ENCODE results near the gene ASAP2. TPM values are rescaled to one million over a fixed set of nuclear protein-coding genes. Genes with fewer than 3 reads are reported as not detected.

The ASAP2 gene
- total RNA-seq, 1 experiment from 2014 or later: 25.2 TPM

DNA sequence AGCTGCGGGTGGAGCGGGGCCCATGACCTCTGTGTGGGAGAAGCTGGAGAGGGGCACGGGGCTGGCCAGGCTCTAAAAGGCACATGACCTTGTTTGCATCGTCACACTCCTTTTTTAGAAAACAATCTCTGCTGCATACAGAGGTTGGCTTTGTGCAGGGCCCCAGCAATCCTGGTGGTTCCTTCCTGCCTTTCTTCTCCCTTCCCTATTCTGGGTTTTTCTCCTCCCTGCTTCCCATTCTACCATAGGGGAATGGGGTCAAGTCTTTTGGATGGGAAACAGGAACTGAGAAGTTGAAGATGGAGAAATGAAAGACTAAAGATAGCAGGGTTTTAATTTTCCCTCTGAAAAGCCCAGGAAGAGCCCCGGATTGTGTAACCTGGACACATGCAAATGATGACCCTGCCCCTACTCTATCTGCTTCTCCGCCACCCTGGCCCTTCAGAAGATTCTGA lies 53.9 kb downstream of the ASAP2 start:
- Histone ChIP-seq H4K20me1 (ENCODE audit: low read length) (peaks cover 13% of the 10 kb centered on the region; the same call in 1 of the 2 replicates), H3K27me3 (ENCODE audit: low read length) (no peaks in the 10 kb centered on the region), H2AFZ (ENCODE audit: low read length) (no peak overlapping the region), H3K9ac (ENCODE audit: low read length) (no peak overlapping the region), H3K9me3 (ENCODE audit: low read length) (no peaks in the 10 kb centered on the region), H3K4me3 (ENCODE audit: low read length) (no peak overlapping the region), H3K27ac (ENCODE audit: low read length) (no peak overlapping the region), H3K4me1 (ENCODE audit: insufficient read depth, low read length) (peaks cover 11% of the 10 kb centered on the region; the same call in 1 of the 2 replicates), H3K36me3 (ENCODE audit: low read depth, low read length) (no peaks in the 10 kb centered on the region), H3K4me2 (ENCODE audit: low read length) (no peak overlapping the region), H3K9me2 (replicated peaks; ENCODE audit: low read length) (no peaks in the 10 kb centered on the region), H3F3A (ENCODE audit: low read length, unreplicated experiment) (no peaks in the 10 kb centered on the region), H3K79me2 (ENCODE audit: low read length) (peaks cover 98% of the 10 kb centered on the region)
- POLR2A ChIA-PET (ENCODE audit: unreplicated experiment): no interaction called here
- intact Hi-C loops (cut with micrococcal nuclease): no loop called here
- no peak for ATAC-seq
- CTCF ChIA-PET: no interaction called here
- no peak for DNase-seq
- BruUV-seq (replicated peaks): no TSS peak
- no peak for TF ChIP-seq EZH2phosphoT487 (IDR thresholded peaks at IDR 0.05; ENCODE audit: borderline replicate concordance, low read length)

GRCh38 chr2:9261231-9261883 lies 54.7 kb downstream of the ASAP2 start:
- Histone ChIP-seq H3K9me2 (replicated peaks; ENCODE audit: low read length) (no peaks in the 10 kb centered on the region), H3K4me2 (ENCODE audit: low read length) (no peak overlapping the region), H3K9me3 (ENCODE audit: low read length) (no peaks in the 10 kb centered on the region), H3K4me3 (ENCODE audit: low read length) (no peak overlapping the region), H3K36me3 (ENCODE audit: low read depth, low read length) (no peaks in the 10 kb centered on the region), H2AFZ (ENCODE audit: low read length) (no peak overlapping the region), H4K20me1 (ENCODE audit: low read length) (peaks cover 10% of the 10 kb centered on the region; the same call in 1 of the 2 replicates), H3K79me2 (ENCODE audit: low read length) (peaks cover 96% of the 10 kb centered on the region), H3K4me1 (ENCODE audit: insufficient read depth, low read length) (peaks cover 9% of the 10 kb centered on the region; the same call in 1 of the 2 replicates), H3F3A (ENCODE audit: low read length, unreplicated experiment) (no peaks in the 10 kb centered on the region), H3K9ac (ENCODE audit: low read length) (no peak overlapping the region), H3K27me3 (ENCODE audit: low read length) (no peaks in the 10 kb centered on the region), H3K27ac (ENCODE audit: low read length) (no peak overlapping the region)
- DNase-seq (no peak), ATAC-seq (no peak)
- POLR2A ChIA-PET (ENCODE audit: unreplicated experiment): no interaction called here
- intact Hi-C loops (cut with micrococcal nuclease): no loop called here
- CTCF ChIA-PET: no interaction called here
- BruUV-seq (replicated peaks): no TSS peak
- TF ChIP-seq EZH2phosphoT487 (IDR thresholded peaks at IDR 0.05; ENCODE audit: borderline replicate concordance, low read length): no peak
- TF ChIP-seq EZH2 (IDR thresholded peaks at IDR 0.05; ENCODE audit: low read length, unreplicated experiment): no peak
- TF ChIP-seq CTCF (conservative IDR thresholded peaks at IDR 0.05; ENCODE audit: low read depth, low read length): no peak

GRCh38 chr2:9262671-9263171 lies 56.1 kb downstream of the ASAP2 start:
- H3K27me3 ChIP-seq (ENCODE audit: low read length): no peaks in the 10 kb centered on the region
- peaks cover 3% of the 10 kb centered on the region; the same call in 1 of the 2 replicates for H4K20me1 ChIP-seq (ENCODE audit: low read length)
- ATAC-seq (no peak), DNase-seq (no peak)
- no peaks in the 10 kb centered on the region for H3F3A ChIP-seq (ENCODE audit: low read length, unreplicated experiment)
- no peak overlapping the region for H2AFZ ChIP-seq (ENCODE audit: low read length)
- H3K9ac ChIP-seq (ENCODE audit: low read length): no peak overlapping the region
- H3K79me2 ChIP-seq (ENCODE audit: low read length): peaks cover 94% of the 10 kb centered on the region
- TF ChIP-seq EZH2 (IDR thresholded peaks at IDR 0.05; ENCODE audit: low read length, unreplicated experiment) (no peak), CTCF (conservative IDR thresholded peaks at IDR 0.05; ENCODE audit: low read depth, low read length) (no peak), EZH2phosphoT487 (IDR thresholded peaks at IDR 0.05; ENCODE audit: borderline replicate concordance, low read length) (no peak)
- no peaks in the 10 kb centered on the region for H3K36me3 ChIP-seq (ENCODE audit: low read depth, low read length)
- intact Hi-C loops (cut with micrococcal nuclease): no loop called here
- H3K27ac ChIP-seq (ENCODE audit: low read length): no peak overlapping the region
- no peaks in the 10 kb centered on the region for H3K9me2 ChIP-seq (replicated peaks; ENCODE audit: low read length)
- no peak overlapping the region for H3K4me3 ChIP-seq (ENCODE audit: low read length)
- no peaks in the 10 kb centered on the region for H3K4me1 ChIP-seq (ENCODE audit: insufficient read depth, low read length)
- H3K9me3 ChIP-seq (ENCODE audit: low read length): no peaks in the 10 kb centered on the region
- H3K4me2 ChIP-seq (ENCODE audit: low read length): no peak overlapping the region
- POLR2A ChIA-PET (ENCODE audit: unreplicated experiment): no interaction called here
- BruUV-seq (replicated peaks): no TSS peak
- CTCF ChIA-PET: no interaction called here
